CD4-positive, CD25-positive, alpha-beta regulatory T cell (primary cell): Measurements from ENCODE around the gene CDKAL1. TPM values are rescaled to one million over a fixed set of nuclear protein-coding genes. Genes with fewer than 3 reads are reported as not detected.

Experiments used
- ATAC-seq, 2 donors: fragments of 150-1000 bp; cut with Tn5 transposase; one replicate each; pipeline ENCODE4 v1.10.0; 2021; ENCODE audit warnings: low read depth in 2 of 2, moderate number of reproducible peaks in 2 of 2, moderate library complexity in 1 of 2
- DNase-seq, 3 donors: peaks; one replicate each; pipeline versions ENCODE4 v3.0.0 to v3.0.0-alpha.2; 2012 to 2022; ENCODE audit warnings: mixed read lengths in 1 of 3
- H3K27ac ChIP-seq: one replicate; pipeline ENCODE4 v1.7.0; 2013; ENCODE audit warnings: mild to moderate bottlenecking, low read length; ENCODE audit not compliant: insufficient read depth, poor library complexity, severe bottlenecking
- H3K27me3 ChIP-seq: one replicate; pipeline ENCODE4 v1.7.0; 2013; ENCODE audit warnings: low read length; ENCODE audit not compliant: control insufficient read depth, insufficient read depth
- H3K36me3 ChIP-seq: one replicate; pipeline ENCODE4 v1.7.0; 2013; ENCODE audit warnings: mild to moderate bottlenecking, low read length, moderate library complexity; ENCODE audit not compliant: control insufficient read depth, insufficient read depth
- H3K4me1 ChIP-seq: 2 replicates; pipeline ENCODE4 v1.7.0; 2013; ENCODE audit warnings: mild to moderate bottlenecking, low read length; ENCODE audit not compliant: insufficient read depth, control insufficient read depth, poor library complexity, severe bottlenecking
- H3K4me3 ChIP-seq: one replicate; pipeline ENCODE4 v1.7.0; 2013; ENCODE audit warnings: low read depth, mild to moderate bottlenecking, low read length, moderate library complexity
- H3K9me3 ChIP-seq, 2 experiments: 1 replicate in 1 of 2; 2 replicates in 1 of 2; pipeline ENCODE4 v1.7.0; 2013; ENCODE audit warnings: low read length in 2 of 2, mild to moderate bottlenecking in 1 of 2, moderate library complexity in 1 of 2; ENCODE audit not compliant: control insufficient read depth in 2 of 2
- H3K27ac Mint-ChIP-seq, 3 donors: one replicate each; pipeline ENCODE4 v1.8.0; 2020 to 2022; ENCODE audit warnings: mild to moderate bottlenecking in 3 of 3, mixed read lengths in 3 of 3, moderate library complexity in 2 of 3
- H3K27me3 Mint-ChIP-seq: one replicate; pipeline ENCODE4 v1.8.0; 2022; ENCODE audit warnings: mild to moderate bottlenecking, mixed read lengths
- H3K36me3 Mint-ChIP-seq: one replicate; pipeline ENCODE4 v1.8.0; 2020; ENCODE audit warnings: mixed read lengths
- H3K4me1 Mint-ChIP-seq, 4 donors: one replicate each; pipeline ENCODE4 v1.8.0; 2020 to 2022; ENCODE audit warnings: mixed read lengths in 4 of 4, mild to moderate bottlenecking in 1 of 4
- H3K4me3 Mint-ChIP-seq, 4 donors: one replicate each; pipeline ENCODE4 v1.8.0; 2020 to 2022; ENCODE audit warnings: mild to moderate bottlenecking in 4 of 4, mixed read lengths in 4 of 4, moderate library complexity in 3 of 4
- H3K9me3 Mint-ChIP-seq, 7 donors: one replicate each; pipeline ENCODE4 v1.8.0; 2020 to 2022; ENCODE audit warnings: mixed read lengths in 7 of 7, mild to moderate bottlenecking in 3 of 7, moderate library complexity in 2 of 7
- polyA plus RNA-seq, 4 donors: library from polyadenylated mRNA; unstranded; fragments of 300-500 nt; fragmentation: Illumina TruSeq; gene quantifications; one replicate each; pipeline ENCODE4 v1.2.3, GENCODE V29; 2021
- total RNA-seq: library from RNA; stranded (reverse); gene quantifications from one replicate; pipeline ENCODE4 v1.2.3, GENCODE V29; 2022

CDKAL1 gene
- total and polyA plus RNA-seq, 5 donors from 2014 or later: 26.1 to 39.4 (median 30.4) TPM

DNA sequence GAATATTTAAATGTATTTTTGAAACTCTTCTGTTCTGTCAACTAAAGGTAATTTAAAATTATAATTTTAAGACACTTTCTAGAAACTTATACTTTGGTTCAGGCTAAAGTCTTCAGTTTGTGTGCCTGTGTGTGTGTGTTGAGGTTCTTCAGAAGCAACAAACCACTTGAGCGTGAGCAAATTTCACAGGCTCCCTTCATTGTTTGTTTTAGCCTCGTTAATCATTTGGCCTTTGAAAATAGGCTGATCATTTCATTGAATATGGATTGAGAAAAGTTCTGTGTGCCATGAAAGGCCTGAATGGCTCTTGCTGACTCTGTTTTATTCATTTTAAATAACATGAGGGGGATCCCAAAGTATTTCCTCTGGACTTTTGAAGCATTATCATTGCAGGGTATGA lies 420.1 kb downstream of the CDKAL1 start:
- DNase-seq (no peak), ATAC-seq (no peak)
- Histone ChIP-seq H3K4me1 (no peaks in the 10 kb centered on the region), H3K27me3 (no peaks in the 10 kb centered on the region), H3K36me3 (peaks cover 16% of the 10 kb centered on the region), H3K9me3 (no peaks in the 10 kb centered on the region), H3K27ac (no peak overlapping the region), H3K4me3 (no peak overlapping the region)
- H3K36me3 Mint-ChIP-seq: peaks cover 43% of the 10 kb centered on the region
- peaks cover 0 to 2% (median 0%) of the 10 kb centered on the region in 4 donors for H3K4me1 Mint-ChIP-seq
- no peaks in the 10 kb centered on the region for H3K9me3 Mint-ChIP-seq
- H3K27ac Mint-ChIP-seq: no peak overlapping the region
- H3K4me3 Mint-ChIP-seq: no peak overlapping the region
- H3K27me3 Mint-ChIP-seq: no peaks in the 10 kb centered on the region

DNA sequence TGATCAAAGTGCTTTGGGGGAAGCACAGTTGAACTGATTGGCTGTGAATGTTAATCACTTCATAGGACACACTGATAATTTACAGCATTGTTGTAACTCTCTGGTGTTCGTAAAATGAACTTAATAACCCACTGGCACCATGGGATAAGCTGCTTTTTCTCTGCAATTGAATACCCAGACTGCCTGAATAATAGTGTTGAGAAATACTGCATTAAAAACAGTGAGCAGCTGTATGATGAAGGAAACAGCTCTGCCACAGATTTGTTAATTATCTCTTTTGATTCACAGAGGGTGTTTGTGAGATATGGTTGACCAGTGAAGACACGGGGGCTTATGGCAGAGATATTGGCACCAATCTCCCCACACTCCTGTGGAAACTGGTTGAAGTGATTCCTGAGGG lies 420.9 kb downstream of the CDKAL1 start:
- H3K36me3 Mint-ChIP-seq: peaks cover 36% of the 10 kb centered on the region
- Histone ChIP-seq H3K4me1 (no peaks in the 10 kb centered on the region), H3K27me3 (no peaks in the 10 kb centered on the region), H3K9me3 (no peaks in the 10 kb centered on the region), H3K27ac (no peak overlapping the region), H3K4me3 (no peak overlapping the region), H3K36me3 (peaks cover 16% of the 10 kb centered on the region)
- H3K27ac Mint-ChIP-seq: no peak overlapping the region
- no peaks in the 10 kb centered on the region for H3K9me3 Mint-ChIP-seq
- DNase-seq: no peak
- H3K4me1 Mint-ChIP-seq: no peaks in the 10 kb centered on the region
- no peaks in the 10 kb centered on the region for H3K27me3 Mint-ChIP-seq
- no peak for ATAC-seq
- H3K4me3 Mint-ChIP-seq: no peak overlapping the region

GRCh38 chr6:20955751-20956150 lies 421.5 kb downstream of the CDKAL1 start:
- Histone ChIP-seq H3K36me3 (peaks cover 16% of the 10 kb centered on the region), H3K4me1 (no peaks in the 10 kb centered on the region), H3K27me3 (no peaks in the 10 kb centered on the region), H3K4me3 (no peak overlapping the region), H3K27ac (no peak overlapping the region), H3K9me3 (no peaks in the 10 kb centered on the region)
- ATAC-seq (no peak), DNase-seq (no peak)
- Mint-ChIP-seq H3K9me3 (no peaks in the 10 kb centered on the region), H3K4me1 (no peaks in the 10 kb centered on the region), H3K27ac (no peak overlapping the region), H3K36me3 (peaks cover 37% of the 10 kb centered on the region), H3K27me3 (no peaks in the 10 kb centered on the region), H3K4me3 (no peak overlapping the region)

- Histone ChIP-seq H3K9me3 (no peaks in the 10 kb centered on the region), H3K27me3 (no peaks in the 10 kb centered on the region), H3K4me3 (no peak overlapping the region), H3K4me1 (no peaks in the 10 kb centered on the region), H3K36me3 (peaks cover 16% of the 10 kb centered on the region), H3K27ac (no peak overlapping the region)
- Mint-ChIP-seq H3K4me1 (peaks cover 0 to 4% (median 0%) of the 10 kb centered on the region in 4 donors), H3K27me3 (no peaks in the 10 kb centered on the region), H3K9me3 (peaks cover 0 to 2% (median 0%) of the 10 kb centered on the region in 7 donors), H3K4me3 (no peak overlapping the region), H3K27ac (no peak overlapping the region), H3K36me3 (peaks cover 44% of the 10 kb centered on the region)
- no peak for ATAC-seq
- no peak for DNase-seq
Measured at GRCh38 chr6:20960067-20960466, 425.8 kb downstream of the CDKAL1 start.

DNA sequence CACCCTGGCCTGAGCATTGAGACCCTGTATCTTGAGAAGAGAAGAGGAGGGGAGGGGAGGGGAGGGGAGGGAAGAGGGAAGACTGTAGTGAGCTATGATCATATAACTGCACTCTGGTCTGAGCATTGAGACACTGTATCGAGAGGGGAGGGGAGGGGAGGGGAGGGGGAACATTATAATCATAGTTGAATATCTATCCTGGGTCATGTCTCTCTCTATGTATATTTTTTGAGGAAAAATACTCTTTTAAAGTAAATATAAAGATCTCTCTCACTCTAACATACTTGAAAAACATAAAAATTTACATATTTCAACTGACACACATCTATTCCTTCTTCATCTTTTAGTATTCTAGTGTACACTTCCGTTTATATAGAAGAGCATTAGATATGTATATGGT lies 431.0 kb downstream of the CDKAL1 start:
- no peak for ATAC-seq
- Mint-ChIP-seq H3K36me3 (peaks cover 48% of the 10 kb centered on the region), H3K4me3 (no peak overlapping the region)

DNA sequence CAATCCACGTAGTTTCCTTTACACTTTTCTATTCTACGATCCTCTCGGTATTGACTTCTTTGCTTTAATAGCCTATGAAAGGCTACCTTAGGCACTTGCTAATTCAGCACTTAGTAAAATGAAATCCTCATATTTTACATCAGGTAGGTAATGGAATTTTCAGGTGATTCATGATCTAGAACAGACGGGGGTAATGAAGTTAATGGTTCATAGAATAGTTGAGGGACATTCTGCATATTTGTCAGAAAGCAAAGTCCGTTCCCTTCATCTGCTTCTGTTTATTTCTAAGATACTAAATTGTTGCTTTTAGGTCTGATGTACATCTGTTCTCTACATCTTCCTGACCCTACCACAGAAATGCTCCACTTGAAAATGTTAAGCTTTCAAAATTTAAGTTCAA lies 431.7 kb downstream of the CDKAL1 start:
- ATAC-seq (no peak), DNase-seq (no peak)
- Mint-ChIP-seq H3K27ac (no peak overlapping the region), H3K36me3 (peaks cover 48% of the 10 kb centered on the region), H3K4me3 (no peak overlapping the region), H3K4me1 (peaks cover 0 to 4% (median 0%) of the 10 kb centered on the region in 4 donors), H3K9me3 (peaks cover 0 to 12% (median 3%) of the 10 kb centered on the region in 7 donors), H3K27me3 (no peaks in the 10 kb centered on the region)
- no peaks in the 10 kb centered on the region for H3K36me3 ChIP-seq
- H3K4me1 ChIP-seq: no peaks in the 10 kb centered on the region
- no peak overlapping the region for H3K4me3 ChIP-seq
- no peaks in the 10 kb centered on the region for H3K27me3 ChIP-seq
- H3K9me3 ChIP-seq: peaks cover 0 to 4% of the 10 kb centered on the region in 2 experiments
- H3K27ac ChIP-seq: no peak overlapping the region

More for the DNA sequence above, 431.0 kb downstream of the CDKAL1 start:
- H3K36me3 ChIP-seq: no peaks in the 10 kb centered on the region
- Mint-ChIP-seq H3K27me3 (no peaks in the 10 kb centered on the region), H3K4me1 (peaks cover 0 to 4% (median 0%) of the 10 kb centered on the region in 4 donors), H3K9me3 (peaks cover 0 to 12% (median 3%) of the 10 kb centered on the region in 7 donors), H3K27ac (no peak overlapping the region)
- H3K4me3 ChIP-seq: no peak overlapping the region
- no peak for DNase-seq
- no peaks in the 10 kb centered on the region for H3K27me3 ChIP-seq
- no peaks in the 10 kb centered on the region for H3K4me1 ChIP-seq
- H3K27ac ChIP-seq: no peak overlapping the region
- H3K9me3 ChIP-seq: peaks cover 0 to 4% of the 10 kb centered on the region in 2 experiments

GRCh38 chr6:20969551-20969950 lies 435.3 kb downstream of the CDKAL1 start:
- peaks cover 38% of the 10 kb centered on the region for H3K36me3 Mint-ChIP-seq
- Histone ChIP-seq H3K4me3 (no peak overlapping the region), H3K27me3 (no peaks in the 10 kb centered on the region), H3K36me3 (no peaks in the 10 kb centered on the region), H3K27ac (no peak overlapping the region), H3K4me1 (no peaks in the 10 kb centered on the region), H3K9me3 (peaks cover 0 to 4% of the 10 kb centered on the region in 2 experiments)
- H3K4me3 Mint-ChIP-seq: no peak overlapping the region
- H3K27me3 Mint-ChIP-seq: no peaks in the 10 kb centered on the region
- ATAC-seq: no peak
- no peaks in the 10 kb centered on the region for H3K4me1 Mint-ChIP-seq
- H3K9me3 Mint-ChIP-seq: peaks cover 0 to 12% (median 2%) of the 10 kb centered on the region in 7 donors
- DNase-seq: no peak
- H3K27ac Mint-ChIP-seq: no peak overlapping the region

GRCh38 chr6:20976391-20976918 lies 442.2 kb downstream of the CDKAL1 start:
- DNase-seq (no peak), ATAC-seq (no peak)
- no peak overlapping the region for H3K4me3 ChIP-seq
- Mint-ChIP-seq H3K4me1 (peaks cover 3 to 17% (median 13%) of the 10 kb centered on the region in 4 donors), H3K27me3 (no peaks in the 10 kb centered on the region), H3K27ac (no peak overlapping the region), H3K36me3 (peaks cover 32% of the 10 kb centered on the region), H3K4me3 (no peak overlapping the region), H3K9me3 (peaks cover 0 to 2% (median 1%) of the 10 kb centered on the region in 7 donors)
- H3K4me1 ChIP-seq: peaks cover 7% of the 10 kb centered on the region
- no peaks in the 10 kb centered on the region for H3K9me3 ChIP-seq
- H3K36me3 ChIP-seq: no peaks in the 10 kb centered on the region
- no peak overlapping the region for H3K27ac ChIP-seq
- no peaks in the 10 kb centered on the region for H3K27me3 ChIP-seq
